Epidermal melanocyte (primary cell): Measurements from ENCODE around the gene CDK5RAP2.
"Not testable (repeated sequence)": the region's sequence is repeated elsewhere in the genome, so short reads cannot be mapped to it uniquely, and the experiment has no call there.

Experiments
- DNase-seq: peaks from one replicate; pipeline ENCODE4 v3.0.0; 2011; ENCODE audit warnings: low spot score; ENCODE audit not compliant: insufficient read length

The CDK5RAP2 gene

DNA sequence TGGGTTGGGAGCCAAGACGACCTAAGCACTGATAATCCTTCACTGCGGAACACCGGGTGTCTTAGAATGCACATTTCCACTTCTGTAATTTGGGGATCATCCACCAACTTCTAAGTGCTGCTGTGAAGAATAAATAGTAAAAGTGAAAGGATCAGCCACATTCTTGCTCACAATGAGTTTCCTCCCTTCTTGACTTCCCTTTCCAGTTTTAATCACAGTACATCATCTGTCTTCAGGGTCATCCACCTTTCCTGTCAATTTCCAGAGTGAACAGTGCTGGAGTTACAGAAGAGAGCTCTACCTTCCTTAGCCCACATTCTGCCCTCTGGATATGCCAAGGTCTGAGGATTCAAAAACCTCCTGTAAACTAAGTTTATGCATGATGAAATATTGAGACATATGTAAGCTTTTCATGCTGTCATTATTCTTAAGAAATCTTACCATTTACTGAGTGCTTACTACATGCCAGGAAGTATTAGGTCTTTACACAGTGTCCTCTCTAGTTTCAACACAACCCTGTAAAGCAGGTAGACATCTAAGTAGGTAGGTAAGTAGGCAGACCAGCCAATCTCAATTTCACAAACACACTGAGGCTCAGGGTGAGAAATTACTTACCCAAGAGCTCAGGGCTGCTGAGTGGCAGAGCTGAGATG, 105.2 kb downstream of the CDK5RAP2 start:
- DNase-seq = no peak

DNA sequence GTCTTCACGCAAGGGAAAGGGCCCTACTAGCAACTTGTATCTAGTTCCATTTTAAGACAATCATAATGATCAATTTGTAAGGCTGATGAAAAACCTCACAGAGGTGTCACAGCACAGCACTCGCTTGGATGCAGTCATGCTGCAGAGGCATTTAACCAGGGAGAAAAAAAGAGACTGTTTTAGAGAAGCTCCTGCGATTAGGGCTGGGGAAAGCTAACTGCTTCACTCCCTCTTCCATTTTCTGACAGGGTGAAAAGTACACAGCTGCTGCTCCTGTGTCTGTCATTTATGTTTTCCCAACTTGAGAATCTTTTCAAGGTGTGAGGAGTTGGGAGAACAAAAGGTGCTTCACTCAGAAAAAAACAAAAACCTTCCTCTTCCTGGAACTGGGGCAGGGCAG, 106.4 kb downstream of the CDK5RAP2 start:
- no peak for DNase-seq

DNA sequence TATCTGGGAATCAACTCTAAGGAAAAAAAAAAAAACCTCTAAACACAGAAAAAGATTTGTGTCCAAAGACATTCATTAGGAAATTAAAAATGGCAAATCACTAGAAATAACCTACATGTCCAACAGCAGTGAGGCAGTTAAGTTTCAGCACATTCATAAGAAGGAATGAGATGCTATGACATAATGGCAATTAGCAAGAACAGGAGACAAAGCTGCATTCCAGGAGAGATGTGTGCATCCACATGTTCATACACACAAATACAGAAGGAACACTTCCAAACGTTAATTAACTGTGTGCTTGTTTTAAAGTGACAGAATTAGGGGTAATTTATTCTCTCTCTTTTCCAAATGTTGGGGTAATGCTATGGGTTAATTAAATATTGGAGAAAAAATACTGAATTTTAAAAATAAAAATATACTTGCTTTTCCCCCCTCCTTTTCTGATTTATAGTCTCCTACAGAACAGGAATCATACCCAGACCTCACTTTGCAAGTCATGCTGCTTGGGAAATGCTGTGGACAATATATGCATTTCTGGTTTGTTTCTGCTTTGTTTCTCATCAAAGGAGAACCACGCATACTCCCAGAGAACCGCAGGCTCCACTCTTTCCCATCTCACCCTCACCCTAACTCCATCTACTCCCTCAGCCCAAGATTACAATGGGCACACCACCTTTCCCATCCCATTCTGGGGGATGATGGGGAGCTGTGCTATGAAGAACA, 114.1 kb downstream of the CDK5RAP2 start:
- no peak for DNase-seq

DNA sequence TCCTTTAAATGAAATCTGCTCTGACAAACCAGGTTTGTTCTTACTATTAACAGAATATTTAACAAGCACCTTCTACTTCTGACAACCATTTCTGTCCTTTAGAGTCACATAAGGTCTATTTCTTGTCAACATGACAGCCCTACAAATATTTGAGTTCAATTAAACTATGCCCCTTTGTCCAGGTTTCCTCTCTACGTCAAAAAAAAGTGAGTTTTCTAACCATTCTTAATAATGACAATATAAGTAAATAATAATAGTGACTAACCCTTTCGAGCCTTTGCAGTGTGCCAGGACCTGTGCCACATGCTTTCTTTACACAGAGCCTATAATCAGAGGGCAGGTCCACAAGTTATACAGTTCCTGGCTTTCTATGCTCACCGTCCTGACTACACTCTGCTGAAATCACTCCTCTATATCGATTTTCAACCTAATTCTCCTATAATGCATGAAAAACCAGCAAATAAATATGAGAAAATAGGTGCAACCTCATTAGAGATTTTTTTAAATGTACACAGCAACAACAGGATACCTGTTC, 115.0 kb downstream of the CDK5RAP2 start:
- DNase-seq = no peak

DNA sequence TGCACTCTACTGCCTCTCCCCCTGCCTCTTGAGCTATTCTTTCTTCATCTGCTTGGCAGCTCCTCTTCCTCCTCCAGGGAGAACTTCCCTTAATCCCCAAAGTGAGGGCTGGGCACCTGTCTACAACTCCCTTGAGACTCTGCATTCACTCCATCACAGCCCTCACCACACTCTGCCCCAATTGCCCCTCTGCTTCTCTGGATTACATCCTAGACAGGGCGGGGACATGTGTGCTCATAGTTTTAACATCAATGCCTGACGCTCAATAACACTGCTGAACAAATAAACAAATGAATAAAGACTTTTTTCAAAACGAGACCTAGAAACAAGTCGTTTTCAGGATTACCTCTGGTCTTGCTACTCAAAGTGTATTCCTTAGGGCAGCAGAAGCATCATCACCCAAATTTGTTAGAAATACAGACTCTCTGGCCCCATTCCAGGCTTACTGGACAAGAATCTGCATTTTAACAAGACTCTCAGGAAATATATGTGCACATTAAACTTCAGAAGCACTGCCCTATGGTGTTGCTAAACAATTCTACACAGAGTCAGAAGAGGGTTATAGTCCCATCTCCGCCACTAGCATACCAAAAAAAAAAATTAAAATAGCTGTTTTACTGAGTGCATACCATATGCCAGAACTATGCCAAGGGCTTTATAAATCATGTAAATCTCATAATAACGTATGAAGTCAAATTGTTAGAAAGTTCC, 115.6 kb downstream of the CDK5RAP2 start:
- no peak for DNase-seq

DNA sequence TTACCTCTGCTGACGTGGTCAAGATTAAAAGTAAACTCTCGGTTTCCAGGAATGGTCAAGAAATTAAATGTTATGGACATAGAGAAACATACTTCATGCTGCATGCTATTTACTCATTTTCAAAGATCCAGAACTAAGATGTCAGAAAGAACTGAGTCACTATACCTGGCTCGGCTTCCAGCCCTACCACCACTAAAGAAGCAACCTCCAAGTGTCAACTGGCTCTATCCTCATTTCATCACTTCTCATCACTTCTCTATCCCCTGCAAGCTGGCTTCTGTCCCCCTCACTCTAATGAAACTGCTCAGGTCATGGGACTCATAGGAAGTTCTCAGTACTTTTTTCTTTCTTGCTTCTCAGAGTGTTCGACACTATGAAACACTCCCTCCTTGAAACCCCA, 116.2 kb downstream of the CDK5RAP2 start:
- no peak for DNase-seq

DNA sequence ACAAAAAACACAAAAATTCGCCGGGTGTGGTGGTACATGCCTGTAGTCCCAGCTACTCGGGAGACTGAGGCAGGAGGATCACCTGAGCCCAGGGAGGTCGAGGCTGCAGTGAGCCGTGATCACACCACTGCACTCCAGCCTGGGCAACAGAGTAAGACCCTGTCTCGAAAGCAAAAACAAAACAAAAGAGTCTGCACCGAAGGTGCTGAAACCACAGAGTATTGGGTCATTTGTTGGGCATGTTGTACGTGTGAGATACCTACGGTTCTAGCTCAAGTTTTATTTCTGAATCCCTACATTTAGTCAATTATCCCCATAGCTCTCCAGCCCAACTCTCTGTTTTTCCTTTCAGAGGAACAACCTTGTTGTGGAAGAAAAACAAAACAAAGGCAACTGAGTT, 118.3 kb downstream of the CDK5RAP2 start:
- DNase-seq = not testable (repeated sequence)

DNA sequence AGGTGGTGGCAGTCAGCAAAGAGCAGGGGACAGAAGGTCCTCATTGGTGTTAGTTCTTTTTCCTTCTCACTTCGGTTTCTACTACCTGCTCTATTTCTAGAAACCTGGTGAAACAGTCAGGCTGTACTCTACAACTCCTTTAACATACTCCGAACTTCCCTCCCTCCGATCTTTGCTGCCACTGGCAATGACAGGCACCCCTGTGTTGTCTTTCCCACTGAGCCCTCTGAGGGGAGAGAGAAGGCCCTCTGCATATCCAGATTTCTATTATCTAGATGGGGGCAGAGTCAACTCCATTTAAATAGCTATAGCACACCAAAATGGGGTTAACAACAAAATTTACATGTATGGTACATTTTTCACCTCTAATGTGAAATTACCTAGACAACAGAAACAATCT, 123.7 kb downstream of the CDK5RAP2 start:
- DNase-seq = no peak

DNA sequence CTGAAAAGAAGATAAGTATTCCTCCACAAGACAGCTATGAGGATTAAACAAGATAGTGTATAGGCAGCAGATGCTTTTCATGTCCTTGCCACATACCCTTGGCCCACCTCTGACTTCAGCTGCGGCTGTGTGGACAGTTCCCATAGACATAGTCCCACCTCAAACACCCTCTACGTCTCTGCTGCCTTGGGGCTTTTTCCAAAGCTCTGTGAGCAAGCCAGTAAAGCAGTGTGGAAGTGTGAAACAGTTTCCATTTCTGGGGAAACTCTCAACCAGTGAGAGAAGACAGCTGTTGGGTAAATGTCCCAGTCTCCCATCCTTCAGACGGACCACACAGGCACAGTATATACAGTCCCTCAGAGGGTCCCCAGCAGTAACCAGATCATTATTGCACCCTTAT, 125.5 kb downstream of the CDK5RAP2 start:
- no peak for DNase-seq

DNA sequence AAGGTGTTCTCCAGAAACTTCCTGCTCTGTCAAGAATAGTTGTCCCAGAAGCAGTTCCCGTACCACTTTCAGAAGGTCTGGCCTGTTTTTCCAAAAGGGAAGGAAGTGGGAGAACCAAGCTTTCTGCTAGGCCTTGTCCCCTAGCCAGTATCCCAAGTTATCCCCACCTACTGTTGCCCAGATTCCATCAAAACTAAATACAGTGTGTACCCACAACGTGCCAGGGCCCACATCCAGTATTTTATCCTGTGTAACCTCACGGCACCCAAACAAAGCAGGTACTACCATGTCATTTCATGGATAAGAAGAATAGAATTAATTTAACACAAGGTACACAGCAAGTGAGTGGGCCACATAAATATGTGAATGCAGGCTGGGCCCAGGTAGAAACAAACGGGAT, 126.2 kb downstream of the CDK5RAP2 start:
- DNase-seq = no peak

DNA sequence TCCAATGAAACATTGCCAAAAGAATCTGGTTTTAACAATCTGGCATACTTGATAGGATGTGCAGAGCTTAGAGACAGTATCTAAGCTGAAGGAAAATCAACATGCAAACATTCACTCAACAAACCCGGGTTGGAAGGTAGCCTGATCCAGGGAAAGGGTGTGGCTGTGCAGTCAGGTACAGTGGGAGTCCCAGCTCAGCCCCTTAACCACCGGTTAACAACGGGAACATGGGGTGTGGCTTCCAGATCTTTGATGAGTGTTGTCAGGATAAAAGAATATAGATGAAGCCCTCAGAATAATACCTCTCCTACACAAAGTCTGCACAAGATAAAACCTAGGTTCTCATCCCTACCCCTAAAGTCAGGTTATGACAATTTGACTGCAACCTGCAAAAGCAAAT, 127.3 kb downstream of the CDK5RAP2 start:
- no peak for DNase-seq

DNA sequence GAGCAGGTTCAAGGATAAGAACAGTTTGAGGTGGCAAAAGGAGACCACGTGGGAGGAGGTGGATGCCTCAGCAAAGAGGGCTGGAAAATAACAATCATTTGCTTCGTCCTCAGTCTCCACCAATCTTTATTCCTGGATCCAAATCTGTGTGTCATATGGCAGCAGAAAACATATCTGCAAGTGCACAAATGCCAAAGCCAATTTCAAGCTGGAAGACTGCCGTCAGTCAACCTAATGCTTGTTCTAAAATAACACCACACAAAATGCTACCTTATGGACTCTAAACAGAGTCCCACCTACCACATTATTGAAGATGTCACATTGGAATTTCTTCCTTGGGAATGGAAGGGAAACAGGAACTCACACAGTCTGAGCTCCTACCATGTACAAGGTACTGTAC, 129.1 kb downstream of the CDK5RAP2 start:
- DNase-seq = no peak

DNA sequence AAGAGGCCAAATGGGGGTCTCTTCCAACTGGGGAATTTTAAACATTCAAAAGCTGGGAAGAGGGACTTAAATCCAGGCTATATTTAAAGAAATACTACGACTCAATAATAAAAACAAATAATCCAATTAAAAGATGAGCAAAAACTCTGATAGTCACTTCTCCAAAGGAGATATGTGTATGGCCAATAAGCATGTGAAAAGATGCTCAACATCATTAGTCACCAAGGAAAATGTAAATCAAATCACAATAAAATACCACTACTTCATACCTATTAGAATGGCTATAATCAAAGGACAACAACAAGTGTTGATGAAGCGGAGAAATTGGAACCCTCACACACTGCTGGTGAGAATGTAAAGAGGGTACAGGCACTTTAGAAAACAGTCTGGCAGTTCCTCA, 130.4 kb downstream of the CDK5RAP2 start:
- no peak for DNase-seq

DNA sequence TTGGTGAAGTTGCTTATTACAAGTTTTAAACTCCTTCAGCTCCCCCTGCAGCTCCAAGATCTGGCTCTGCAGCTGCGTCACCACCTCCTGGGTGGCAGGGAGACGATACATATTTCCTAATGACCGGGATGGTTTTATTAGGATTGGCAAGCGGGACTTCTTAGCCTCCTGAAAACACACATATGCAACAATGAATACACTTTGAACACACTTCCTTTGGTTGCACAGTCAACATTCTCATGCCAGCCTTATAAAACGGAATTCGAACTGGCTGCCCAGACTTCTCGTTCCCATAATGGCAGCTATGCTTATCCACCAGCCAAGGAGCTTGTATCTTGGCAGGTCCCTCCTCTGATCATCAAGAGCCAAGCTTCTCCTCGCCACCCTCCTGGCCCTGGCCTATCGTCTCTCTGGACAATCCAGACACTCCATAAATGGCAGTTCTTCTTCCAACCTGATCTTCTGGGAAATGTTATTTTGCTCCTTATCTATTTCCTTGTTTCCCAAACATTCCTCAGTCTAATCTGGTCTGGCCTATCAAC, 131.9 kb downstream of the CDK5RAP2 start:
- DNase-seq = no peak

DNA sequence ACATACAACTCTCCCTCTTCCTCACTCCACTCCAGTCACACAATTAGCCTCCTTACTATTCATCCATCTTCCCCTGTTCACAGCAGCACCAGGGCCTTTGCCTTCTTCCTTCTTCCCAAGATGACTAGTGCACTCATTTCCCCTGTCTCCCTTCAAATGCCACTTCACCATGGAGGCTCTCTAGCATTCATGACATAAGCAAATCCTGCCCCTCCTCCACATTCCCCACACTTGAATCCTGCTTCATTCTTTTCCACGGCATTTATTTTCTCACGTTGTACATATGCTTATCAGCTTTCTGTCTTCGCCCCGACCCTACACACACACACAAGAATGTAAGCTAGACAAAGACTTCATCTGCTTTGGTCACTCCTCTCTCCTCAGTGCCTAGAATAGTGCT, 133.3 kb downstream of the CDK5RAP2 start:
- no peak for DNase-seq

DNA sequence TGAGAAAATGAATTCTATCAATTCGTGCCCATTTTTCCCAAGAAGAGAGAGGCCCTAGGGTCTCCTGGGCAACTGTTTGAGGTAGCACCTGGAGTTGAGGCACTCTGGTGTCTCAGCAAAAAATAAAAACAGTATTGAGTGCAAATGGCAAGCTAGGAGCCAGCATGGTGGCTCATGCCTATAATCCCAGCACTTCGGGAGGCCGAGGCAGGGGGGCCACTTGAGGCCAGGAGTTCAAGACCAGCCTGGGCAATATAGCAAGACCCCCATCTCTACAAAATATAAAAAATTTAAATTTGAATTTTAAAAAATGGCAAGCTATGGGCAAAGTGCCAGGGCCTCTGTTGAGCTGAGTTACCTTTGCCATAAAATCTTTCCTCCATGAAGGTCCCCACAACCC, 136.0 kb downstream of the CDK5RAP2 start:
- DNase-seq = no peak

DNA sequence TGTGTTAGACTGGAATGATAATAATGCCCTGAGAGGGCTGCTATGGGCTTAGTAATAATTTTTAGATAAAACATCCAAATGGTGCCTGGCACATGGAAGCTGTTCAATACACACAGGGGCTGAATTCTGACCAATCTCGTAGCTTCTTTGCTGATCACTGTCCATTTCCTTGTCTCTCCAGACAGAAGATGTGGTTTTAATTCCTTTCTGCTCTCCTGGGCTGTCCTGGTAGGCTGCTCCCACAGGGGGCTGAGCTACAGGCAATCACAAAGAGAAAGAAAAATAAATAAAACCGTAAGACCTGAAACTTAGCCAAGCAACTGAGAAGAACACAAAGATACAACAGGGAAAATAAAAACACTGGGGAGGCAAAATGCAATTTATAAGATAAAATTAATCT, 136.5 kb downstream of the CDK5RAP2 start:
- DNase-seq = no peak

DNA sequence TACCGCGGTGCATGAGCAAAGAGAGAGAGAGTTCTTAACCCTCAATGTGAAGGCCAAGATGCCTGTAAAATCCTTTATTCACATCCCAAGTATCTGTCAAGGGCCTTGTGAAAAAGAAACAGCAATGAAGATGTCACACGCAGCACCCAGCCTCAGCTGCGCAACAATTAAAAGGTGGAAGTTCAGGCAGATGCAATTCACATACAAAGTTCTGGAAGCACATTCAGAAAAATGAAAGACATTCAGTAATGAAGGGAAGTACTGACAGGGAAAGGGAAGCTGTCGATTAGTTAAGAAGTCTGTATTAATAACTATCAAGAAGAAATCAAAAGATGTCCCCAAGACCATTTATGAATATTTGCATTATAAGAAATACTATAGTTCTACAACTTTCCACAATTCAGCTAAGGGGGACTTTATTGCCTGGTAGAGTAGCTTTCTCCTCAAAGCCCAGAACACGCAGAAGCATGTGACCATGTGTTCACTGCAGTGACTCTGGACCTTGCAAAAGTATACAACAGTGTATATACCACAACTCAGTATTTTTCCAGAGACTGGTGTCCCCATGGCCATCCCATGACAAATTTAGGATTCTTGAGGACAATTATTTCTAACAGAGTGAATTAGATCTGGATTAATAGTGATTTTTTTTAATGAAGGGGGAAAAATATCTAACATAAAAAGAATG, 137.5 kb downstream of the CDK5RAP2 start:
- no peak for DNase-seq

DNA sequence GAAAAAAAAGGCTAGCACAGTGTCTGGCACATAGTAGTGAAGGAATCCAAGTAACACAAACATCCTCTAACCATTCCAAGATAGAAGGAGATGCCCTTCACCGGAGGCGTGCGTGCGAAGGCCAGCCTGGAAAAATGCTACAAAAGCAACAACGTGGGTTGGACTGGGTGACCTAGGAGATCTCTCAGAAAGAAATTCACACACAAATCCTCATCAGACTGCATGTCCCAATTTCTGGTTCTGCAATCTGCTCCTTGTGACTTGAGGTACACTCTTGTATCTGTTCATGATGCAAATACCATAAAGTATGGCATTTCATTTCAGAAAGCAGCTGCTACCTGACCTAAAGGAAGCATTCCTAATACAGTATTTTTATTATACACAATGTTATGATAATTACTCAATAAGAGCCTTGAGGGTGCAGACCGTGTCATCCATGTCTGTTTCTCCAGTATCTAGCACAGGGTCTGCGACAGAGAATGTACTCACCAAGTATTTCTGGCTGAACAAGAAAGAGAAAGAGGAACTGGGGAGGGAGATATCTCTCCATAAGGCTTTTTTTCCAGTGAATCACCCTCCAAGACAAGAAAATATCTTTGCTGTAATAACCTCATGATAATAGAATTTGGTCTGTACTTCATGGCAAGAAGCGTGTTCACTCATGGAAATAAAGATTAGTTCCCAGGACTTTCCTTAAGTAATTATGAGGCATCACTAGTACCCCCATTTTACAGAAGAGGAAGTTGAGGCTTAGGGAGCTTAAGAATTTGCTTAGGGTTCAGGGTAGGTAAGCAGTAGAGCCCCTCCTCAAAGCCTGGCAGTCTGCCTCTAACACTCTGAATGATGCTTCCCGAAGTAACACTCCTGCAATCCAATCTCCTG, 138.3 kb downstream of the CDK5RAP2 start:
- DNase-seq = no peak

DNA sequence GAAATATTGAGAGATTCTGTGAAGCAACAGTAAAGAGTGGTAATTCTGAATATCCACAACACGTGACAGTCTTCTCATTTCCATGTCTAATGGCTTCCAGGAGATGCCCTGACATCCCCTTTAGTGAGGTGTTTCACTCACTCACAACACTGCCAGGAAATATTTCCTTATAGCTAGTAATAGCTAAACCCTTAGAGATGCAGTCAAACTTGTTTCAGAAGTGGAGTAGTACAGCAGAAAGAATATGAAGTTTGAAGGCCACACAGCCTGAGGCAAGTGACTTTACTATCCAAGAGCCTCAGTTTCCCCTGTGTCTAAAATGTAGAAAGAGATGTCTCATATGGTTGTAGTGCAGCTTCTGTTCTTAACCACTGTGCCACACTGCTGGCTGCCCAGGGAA, 139.2 kb downstream of the CDK5RAP2 start:
- DNase-seq = no peak

DNA sequence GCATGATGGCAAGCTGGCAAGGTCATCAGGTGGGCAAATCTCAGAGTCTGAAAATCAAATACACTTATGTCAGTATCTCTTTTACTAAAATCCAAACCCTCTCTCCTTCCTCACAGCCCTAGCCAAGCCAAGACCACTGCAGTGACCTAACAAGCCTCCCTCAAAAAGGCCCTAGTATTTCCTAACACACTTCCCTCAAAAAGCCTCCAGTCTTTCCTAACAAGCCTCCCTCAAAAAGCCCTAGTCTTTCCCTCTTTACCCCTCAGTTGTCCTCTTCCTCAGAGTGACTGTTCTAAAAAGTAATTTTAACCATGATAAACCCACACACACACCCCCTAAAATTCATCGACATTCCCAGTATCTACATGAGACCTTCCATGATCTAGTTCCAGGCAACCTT, 140.0 kb downstream of the CDK5RAP2 start:
- no peak for DNase-seq
